GM18519 (cell line): ENCODE measurements around the gene PARS2.
A peak's percentile ranks its signal among the peaks of the same experiment; 100 is the strongest.

ENCODE experiments used
- ATAC-seq: cut with Tn5 transposase; IDR thresholded peaks from one replicate; pipeline ENCODE4 v1.9.1; 2021; ENCODE audit warnings: mild to moderate bottlenecking, moderate library complexity; ENCODE audit not compliant: unreplicated experiment, low FRiP score

PARS2 gene

DNA sequence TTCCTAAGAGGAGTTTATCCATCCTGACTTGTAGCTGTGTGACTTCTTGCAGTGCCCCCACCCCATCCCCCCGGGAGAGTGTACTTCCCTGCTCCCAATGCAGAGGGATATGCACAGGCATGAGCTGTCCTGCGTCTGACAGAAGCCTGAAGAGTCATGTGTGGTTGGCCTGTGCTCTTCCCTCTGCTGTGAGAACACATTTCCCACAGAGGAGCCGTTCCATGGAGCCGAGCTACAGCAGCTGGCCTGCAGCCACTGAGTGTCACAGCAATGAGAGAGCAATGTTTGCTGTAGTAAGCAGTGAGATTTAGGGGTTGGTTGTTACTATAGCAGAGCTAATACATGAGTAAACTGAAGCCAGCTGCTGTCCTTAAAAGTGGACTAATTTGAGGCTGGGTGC, 22.0 kb downstream of the PARS2 start:
- no peak for ATAC-seq

DNA sequence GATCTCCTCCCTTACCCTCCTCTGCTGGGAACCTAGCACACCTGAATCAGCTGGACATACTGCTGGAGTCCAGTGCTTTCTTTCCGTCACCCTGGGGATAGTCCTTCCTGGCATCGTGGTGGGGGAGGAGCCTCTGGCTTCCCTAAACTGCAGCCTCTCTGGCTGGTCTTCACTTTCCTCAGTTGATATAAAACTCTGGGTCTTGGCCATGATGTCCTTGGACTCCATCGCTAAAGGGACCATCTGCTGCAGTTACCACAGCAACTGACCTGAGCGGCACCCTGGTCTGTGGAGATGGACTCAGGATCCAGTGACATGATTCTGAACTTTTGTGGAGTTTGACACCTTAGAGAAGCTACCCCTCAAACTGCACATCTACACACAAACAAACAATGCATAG, 22.8 kb downstream of the PARS2 start:
- ATAC-seq = no peak

DNA sequence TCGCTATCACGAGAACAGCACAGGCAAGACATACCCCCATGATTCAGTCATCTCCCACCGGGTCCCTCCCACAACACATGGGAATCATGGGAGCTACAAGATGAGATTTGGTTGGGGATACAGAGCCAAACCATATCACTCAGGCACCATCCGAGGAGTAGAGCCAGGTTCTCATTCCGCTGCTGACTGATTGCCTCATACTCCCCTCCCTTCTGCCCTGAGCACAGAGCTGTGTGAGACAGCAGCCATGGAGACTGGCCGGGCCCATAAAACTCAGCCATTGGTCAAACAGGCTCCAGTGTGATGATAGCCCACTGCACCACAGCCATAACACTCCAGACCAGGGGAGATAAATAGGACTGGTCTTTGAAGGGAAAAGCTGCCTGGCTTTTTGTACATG, 26.1 kb downstream of the PARS2 start:
- no peak for ATAC-seq

DNA sequence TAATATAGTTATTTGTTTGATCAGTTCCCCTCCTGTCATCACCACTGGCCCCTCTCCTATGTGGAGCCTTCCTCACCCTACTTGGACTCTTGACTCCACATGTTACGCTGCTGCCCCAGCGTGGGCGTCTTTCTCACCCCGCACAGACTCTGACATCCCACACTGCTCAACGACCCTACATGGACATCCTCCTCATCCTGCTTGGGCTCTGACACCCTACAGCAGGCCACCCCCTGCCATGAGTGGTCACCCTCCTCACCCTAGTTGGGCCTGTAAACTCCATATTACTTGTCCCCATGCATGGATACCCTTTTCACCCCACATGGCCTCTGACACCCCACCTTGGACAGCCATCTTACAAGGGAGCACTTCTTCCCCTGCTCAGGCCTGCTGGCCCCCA, 27.6 kb downstream of the PARS2 start:
- no peak for ATAC-seq

DNA sequence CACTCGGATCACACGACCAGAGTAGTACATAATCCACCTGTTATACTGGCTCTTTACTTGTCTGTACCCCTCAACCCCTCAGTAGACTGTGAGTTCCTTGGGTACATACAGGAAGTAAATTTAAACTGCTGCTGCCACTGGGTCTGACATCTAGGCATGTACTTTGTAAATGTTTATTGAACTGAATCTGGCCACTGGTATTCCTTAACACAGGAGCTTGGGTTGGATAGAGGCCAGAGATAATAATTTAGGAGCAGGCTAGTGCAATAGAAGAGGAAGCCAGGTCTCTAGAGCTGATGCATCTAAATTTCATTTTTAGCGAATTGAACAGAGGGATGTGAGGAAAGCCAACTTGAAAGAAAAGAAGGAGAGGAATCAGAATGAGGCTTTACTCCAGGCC, 36.3 kb downstream of the PARS2 start:
- ATAC-seq = no peak

DNA sequence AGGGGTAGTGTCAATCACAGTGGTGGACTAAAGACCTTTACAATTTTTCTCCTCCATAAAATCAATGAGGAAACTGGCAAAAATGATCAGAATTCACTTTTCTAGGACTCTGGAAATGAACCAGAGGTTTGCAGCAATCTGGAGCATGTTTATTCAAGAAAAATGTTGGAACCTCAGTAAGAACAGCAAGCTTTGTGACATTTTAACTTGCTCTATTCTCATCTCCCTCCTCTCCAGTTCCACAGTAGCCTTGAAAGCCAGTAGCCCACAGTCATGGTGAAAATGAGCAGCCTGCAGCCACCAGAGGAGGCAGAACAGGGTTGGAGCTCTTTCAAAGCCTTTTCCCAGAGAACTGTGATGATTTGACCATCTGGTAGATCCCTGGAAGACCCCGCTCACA, 39.6 kb downstream of the PARS2 start:
- no peak for ATAC-seq

DNA sequence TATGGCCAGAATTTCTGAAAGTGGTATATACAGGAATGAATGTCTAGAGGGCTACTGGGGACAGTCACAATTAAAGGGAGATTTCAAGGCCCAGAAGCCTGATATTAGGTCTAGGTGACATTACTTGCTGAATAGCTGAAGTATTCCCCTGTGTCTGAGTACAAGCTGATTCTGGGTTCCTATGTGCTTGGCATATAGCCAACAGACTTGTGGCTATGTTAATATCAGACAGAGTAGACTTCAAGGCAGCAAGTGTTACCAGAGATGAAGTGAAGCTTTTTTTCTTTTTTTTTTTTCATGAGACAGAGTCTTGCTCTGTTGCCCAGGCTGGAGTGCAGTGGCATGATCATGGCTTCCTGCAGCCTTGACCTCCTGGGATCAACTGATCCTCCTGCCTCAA, 40.3 kb downstream of the PARS2 start:
- no peak for ATAC-seq

DNA sequence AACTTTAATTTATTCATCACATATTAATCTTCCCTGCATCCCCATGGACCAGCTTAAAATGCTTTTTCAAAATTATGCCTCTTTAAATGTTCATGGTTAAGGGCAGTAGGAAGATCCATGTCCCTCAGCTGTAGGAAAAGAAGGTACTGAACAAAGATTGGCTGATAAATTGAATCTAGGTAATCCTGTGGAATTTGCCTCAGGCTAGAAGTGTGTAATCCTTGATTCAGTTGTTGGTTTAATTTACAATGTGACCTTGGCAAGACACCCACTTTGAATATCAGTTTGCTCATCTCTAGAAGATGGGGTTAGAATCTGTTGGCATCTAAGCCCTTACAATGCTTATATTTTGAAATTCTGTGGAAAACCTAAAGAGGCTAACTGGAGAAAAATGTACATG, 42.6 kb downstream of the PARS2 start:
- no peak for ATAC-seq

DNA sequence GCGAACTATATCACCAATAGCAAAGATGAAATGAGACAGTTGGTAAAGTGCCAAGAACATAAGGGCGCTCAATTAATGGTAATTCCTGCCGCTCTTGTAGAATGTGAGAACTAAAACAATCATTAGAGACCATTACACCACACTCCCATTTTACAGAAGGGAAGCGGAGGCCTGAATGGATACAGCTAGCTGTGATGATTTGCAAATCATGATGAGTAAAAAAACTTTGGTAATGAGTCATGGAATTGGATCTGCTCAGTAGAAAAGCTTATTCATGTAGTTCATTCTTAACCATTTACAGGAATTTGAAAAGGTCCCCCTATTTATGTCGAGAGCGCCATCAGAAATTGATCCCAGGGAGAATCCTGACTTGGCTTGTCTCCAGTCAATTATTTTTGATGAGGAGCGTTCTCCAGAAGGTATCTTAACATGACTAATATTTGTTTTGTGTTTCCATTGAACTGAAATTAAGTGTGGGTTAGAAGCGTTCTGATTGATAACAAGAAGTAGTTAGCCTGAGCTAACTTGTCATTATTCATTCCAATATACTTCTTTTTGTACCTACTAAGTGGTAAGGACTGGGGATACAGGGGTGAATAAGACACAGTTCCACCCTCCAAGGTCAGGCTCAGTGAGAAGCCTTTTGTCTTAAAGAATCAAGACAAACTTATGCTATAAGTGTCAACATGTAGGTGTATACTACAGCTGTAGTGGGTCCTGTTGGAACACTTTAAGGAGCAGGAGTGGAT, 47.9 kb downstream of the PARS2 start:
- no peak for ATAC-seq

DNA sequence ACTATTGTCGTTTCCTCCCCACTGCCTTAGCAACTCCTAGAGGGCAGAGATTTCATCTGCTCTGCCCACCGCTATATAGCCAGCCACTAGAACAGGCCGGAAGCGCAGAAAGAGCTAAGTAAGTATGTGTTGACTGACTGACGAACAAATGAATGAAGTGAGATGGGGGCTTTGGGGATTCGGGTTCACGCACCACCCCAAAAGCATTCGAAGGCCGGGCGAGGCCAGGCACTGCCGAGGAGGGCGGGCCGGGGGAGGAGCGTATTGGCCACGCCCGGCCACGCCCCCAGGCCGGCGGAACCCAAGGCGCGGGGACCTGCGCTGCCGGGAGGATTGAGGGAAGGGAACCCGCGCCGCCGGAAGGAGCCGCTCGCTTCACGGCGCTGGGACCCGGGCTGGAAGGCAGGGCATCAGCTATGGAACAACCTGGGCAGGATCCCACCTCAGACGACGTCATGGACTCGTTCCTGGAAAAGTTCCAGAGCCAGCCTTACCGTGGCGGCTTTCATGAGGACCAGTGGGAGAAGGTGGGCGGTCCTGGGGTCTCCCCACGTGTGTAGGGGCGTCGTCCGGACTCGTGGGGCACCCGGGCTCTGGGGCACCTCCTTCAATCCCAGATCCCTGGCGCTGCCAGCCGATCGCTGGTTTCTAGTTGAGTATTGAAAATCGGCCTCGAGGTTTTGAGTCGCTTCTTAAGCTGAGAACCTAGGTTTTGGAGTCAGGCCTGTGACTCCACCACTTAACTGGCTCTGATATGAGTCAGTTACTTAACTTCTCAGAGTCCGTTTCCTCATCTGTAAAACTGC, 48.6 kb downstream of the PARS2 start, which contains the start of gene TTC4:
TTC4 (plus strand) TSS at position 369 of the 806 bp plus-strand sequence; CDS start at position 417, 48 bp downstream.
- ATAC-seq = peak; percentile 89

DNA sequence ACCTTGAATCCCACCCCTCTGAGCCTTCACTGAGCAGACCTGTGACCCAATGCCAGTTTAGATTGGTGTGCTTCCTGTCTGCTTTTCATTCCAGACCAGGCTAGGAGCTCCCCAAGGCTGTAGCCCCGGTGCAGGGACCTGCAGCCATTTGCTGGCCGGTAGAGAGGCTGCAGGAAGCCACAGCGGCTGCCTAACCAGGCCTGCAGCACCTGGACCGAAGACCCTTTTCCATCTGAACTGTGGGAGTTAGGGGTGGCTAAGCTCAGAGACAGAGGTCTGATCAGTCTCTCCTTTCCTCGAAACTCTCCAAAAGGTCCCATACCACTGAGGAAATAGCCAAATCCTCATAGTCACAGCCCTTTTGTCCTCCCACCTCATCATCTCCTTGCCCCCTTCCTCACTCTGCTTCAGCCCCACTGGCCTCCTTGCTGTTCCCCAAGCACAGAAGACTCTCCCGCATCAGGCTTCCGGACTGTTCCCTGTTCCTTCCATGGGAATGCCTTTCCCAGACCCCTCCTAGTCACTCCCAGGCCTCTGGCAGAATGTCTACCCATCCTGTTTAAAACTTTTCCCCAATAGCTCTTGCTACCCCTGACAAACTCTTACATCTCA, 49.3 kb downstream of the PARS2 start:
- no peak for ATAC-seq

DNA sequence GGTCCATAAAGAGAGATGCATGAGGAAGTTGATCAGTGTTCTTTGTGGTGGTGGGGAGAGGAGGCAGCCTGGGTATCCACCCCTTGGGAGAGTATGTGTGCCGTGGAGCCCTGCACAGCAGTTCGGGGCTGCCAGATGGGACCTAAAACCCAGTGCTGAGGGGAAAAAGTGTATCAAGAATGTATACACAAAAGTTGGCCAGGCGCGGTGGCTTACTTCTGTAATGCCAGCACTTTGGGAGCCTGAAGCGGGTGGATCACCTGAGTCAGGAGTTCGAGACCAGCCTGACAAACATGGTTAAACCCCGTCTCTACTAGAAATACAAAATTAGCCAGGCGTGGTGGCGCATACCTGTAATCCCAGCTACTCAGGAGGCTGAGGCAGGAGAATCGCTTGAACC, 52.8 kb downstream of the PARS2 start:
- no peak for ATAC-seq

DNA sequence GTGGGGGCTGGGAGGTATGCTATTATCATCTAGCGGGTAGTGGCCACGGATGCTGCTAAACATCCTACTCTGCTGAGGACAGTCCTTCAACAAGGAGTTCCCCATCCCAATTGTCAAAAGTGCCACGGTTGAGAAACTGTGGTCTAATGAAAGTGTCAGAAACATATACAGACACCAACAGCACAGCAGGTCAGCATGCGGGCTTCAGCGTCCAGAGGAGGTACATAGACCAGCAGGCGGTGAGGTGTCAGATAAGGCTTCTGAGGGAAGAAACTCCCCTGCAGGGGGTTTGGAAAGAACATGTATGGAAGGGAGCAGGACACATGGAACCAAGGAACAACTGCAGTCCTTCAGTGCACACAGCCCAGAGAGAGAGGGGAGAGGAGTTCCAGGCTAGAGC, 53.5 kb downstream of the PARS2 start:
- ATAC-seq = no peak

DNA sequence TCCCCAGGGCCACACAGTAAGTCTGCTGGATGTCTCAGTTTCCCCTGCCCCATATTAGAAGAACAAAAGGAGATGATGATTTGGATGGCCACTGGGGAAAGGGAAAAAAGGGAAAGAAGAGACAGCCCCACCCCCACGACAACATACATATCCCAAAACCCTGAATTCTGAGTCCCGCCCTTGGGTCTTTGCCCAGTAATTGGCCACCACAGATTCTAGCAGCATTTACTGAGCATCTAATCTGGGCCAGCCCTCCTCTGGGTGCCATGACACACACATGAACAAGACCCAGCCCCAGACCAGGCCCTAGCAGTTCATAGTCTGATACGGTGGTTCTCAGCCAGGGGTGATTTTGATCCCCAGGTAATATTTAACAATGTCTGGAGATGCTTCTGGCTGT, 53.9 kb downstream of the PARS2 start:
- no peak for ATAC-seq

DNA sequence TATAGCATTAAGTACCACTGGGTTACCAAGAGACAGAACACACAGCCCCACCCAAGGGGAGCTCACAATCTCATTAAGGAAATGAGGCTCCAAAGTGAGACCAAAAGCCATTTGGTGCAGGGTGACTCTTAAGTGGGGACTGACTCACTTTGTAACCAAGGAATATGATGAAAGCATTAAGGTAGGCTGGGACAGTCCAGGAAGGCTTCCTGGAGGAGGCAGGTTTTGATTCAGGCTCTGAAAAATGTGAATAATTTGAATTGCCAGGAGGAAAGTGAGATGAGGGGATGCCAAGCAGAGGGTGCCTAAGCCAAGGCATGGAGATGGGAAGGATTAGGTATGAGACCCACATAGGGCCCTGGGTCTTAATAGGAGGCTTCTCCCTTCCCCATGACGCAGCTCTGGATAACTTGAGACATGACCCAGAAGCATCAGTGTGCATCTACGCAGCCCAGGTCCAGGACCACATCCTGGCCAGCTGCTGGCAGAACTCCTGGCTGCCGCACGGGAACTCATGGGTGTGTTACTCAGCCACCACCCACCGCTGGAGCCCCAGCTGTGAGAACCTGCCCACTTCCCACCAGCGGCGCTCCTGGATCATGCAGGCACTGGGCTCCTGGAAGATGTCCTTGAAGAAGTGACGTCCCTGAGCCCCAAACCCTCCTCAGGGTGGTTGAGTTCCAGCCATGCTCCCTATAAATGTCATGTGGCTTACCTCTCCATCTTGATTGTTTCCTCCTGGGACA, 54.6 kb downstream of the PARS2 start:
- ATAC-seq = no peak

DNA sequence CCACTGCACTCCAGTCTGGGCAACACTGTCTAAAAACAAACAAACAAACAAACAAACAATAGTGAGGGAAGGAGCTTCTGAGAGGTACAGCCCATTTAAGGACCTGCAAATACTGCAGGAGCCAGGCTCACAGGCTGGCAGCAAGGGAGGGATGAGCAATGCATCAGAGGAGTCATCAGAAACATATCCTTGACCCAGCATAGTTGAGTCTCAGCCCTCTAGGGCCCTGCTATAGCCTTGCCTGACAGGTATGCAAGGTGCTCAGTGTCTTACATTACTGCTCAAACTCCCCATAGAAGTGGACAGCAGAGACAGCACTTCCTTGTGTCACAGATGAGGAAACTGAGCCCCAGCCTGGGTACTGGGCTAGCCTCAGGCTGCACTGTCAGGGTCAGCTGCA, 55.9 kb downstream of the PARS2 start:
- ATAC-seq = no peak
